Measurements from ENCODE around the gene SORCS2.

GRCh38 chr4:7207628-7208231 lies 15.4 kb downstream of the SORCS2 start:
- TF ChIP-seq CTCF (conservative IDR thresholded peaks at IDR 0.05; ENCODE audit: low read depth, low read length), result no peak
- no peak for TF ChIP-seq EZH2 (IDR thresholded peaks at IDR 0.05; ENCODE audit: borderline replicate concordance, low read depth, low read length, poor library complexity, severe bottlenecking)

Data from A673 (cell line).